ENCODE results near the gene MYBBP1A. TPM values are rescaled to one million over a fixed set of nuclear protein-coding genes. Genes with fewer than 3 reads are reported as not detected.

MYBBP1A gene
- total RNA-seq, 6 experiments from 2014 or later = 65.9 to 80.8 (median 71.8) TPM

GRCh38 chr17:4518901-4519300 lies 36.3 kb downstream of the MYBBP1A start:
- Mint-ChIP-seq H3K27ac (no peak overlapping the region), H3K4me3 (no peak overlapping the region), H3K36me3 (ENCODE audit: low read depth) (no peaks in the 10 kb centered on the region), H3K4me1 (ENCODE audit: low read depth) (peaks cover 7% of the 10 kb centered on the region; the same call in 1 of the 2 replicates), H3K9me3 (peaks cover 4% of the 10 kb centered on the region; the same call in 1 of the 2 replicates), H3K27me3 (ENCODE audit: insufficient read depth) (peaks cover 30% of the 10 kb centered on the region)
- no peak for TF ChIP-seq CTCF (IDR thresholded peaks at IDR 0.05)
- no peak for DNase-seq

GRCh38 chr17:4516735-4517134 lies 38.4 kb downstream of the MYBBP1A start:
- H3K27me3 Mint-ChIP-seq (ENCODE audit: insufficient read depth) = peaks cover 36% of the 10 kb centered on the region
- H3K4me3 Mint-ChIP-seq = no peak overlapping the region
- DNase-seq = no peak
- no peak overlapping the region for H3K27ac Mint-ChIP-seq
- TF ChIP-seq CTCF (IDR thresholded peaks at IDR 0.05) = no peak
- H3K36me3 Mint-ChIP-seq (ENCODE audit: low read depth) = no peaks in the 10 kb centered on the region
- peaks cover 7% of the 10 kb centered on the region; the same call in 1 of the 2 replicates for H3K4me1 Mint-ChIP-seq (ENCODE audit: low read depth)
- H3K9me3 Mint-ChIP-seq = peaks cover 4% of the 10 kb centered on the region; the same call in 1 of the 2 replicates

GRCh38 chr17:4515501-4515900 lies 39.7 kb downstream of the MYBBP1A start:
- DNase-seq = no peak
- Mint-ChIP-seq H3K36me3 (ENCODE audit: low read depth) (no peaks in the 10 kb centered on the region), H3K4me1 (ENCODE audit: low read depth) (no peaks in the 10 kb centered on the region), H3K27me3 (ENCODE audit: insufficient read depth) (peaks cover 38% of the 10 kb centered on the region), H3K27ac (no peak overlapping the region), H3K4me3 (no peak overlapping the region), H3K9me3 (peaks cover 4% of the 10 kb centered on the region; the same call in 1 of the 2 replicates)
- TF ChIP-seq CTCF (IDR thresholded peaks at IDR 0.05) = no peak

- no peaks in the 10 kb centered on the region for H3K36me3 Mint-ChIP-seq (ENCODE audit: low read depth)
- no peak overlapping the region for H3K27ac Mint-ChIP-seq
- H3K4me3 Mint-ChIP-seq = no peak overlapping the region
- TF ChIP-seq CTCF (IDR thresholded peaks at IDR 0.05) = no peak
- no peaks in the 10 kb centered on the region for H3K4me1 Mint-ChIP-seq (ENCODE audit: low read depth)
- no peak for DNase-seq
- peaks cover 35% of the 10 kb centered on the region for H3K27me3 Mint-ChIP-seq (ENCODE audit: insufficient read depth)
- peaks cover 4% of the 10 kb centered on the region; the same call in 1 of the 2 replicates for H3K9me3 Mint-ChIP-seq
Observed at GRCh38 chr17:4514779-4515178, 40.4 kb downstream of the MYBBP1A start.

GRCh38 chr17:4514206-4514605 lies 41.0 kb downstream of the MYBBP1A start:
- Mint-ChIP-seq H3K4me1 (ENCODE audit: low read depth) (no peaks in the 10 kb centered on the region), H3K27me3 (ENCODE audit: insufficient read depth) (peaks cover 38% of the 10 kb centered on the region), H3K36me3 (ENCODE audit: low read depth) (no peaks in the 10 kb centered on the region), H3K4me3 (no peak overlapping the region), H3K9me3 (peaks cover 4% of the 10 kb centered on the region; the same call in 1 of the 2 replicates), H3K27ac (no peak overlapping the region)
- TF ChIP-seq CTCF (IDR thresholded peaks at IDR 0.05) = no peak
- no peak for DNase-seq

All from HFFc6 (cell line).